AG04450 (cell line): ENCODE results near the gene POU4F1. TPM values are rescaled to one million over a fixed set of nuclear protein-coding genes. Genes with fewer than 3 reads are reported as not detected.

Experiments used
- CTCF ChIA-PET: fragments of 300-600, 350-600 bp; formaldehyde crosslinking; extraction: SDS; loops from one replicate; lab custom pipeline; 2022; ENCODE audit warnings: antibody characterized with exemption, inconsistent platforms; lab: Charles Lee
- POLR2A ChIA-PET: fragments of 350-600 bp; formaldehyde crosslinking; extraction: SDS; loops from one replicate; lab custom pipeline; 2021; ENCODE audit warnings: antibody characterized with exemption, inconsistent platforms; lab: Yijun Ruan, JAX
- DNase-seq: peaks from one replicate; pipeline ENCODE4 v3.0.0-alpha.2; 2011; ENCODE audit warnings: low read depth, low spot score
- H3K27ac ChIP-seq: one replicate; pipeline ENCODE4 v1.5.1; 2012; ENCODE audit warnings: low read depth, low read length, control low read depth
- H3K27me3 ChIP-seq: one replicate; pipeline ENCODE4 v1.6.0; 2012; ENCODE audit warnings: low read length; ENCODE audit not compliant: control insufficient read depth, insufficient read depth
- H3K4me3 ChIP-seq: 2 replicates; pipeline ENCODE4 v1.5.1; 2011; ENCODE audit warnings: mild to moderate bottlenecking, low read depth, low read length, control low read depth
- H3K9me3 ChIP-seq: 2 replicates; pipeline ENCODE4 v1.5.1; 2012; ENCODE audit warnings: low read length; ENCODE audit not compliant: control insufficient read depth, insufficient read depth
- CTCF ChIP-seq: IDR thresholded peaks from 2 replicates; pipeline ENCODE4 v1.5.1; 2011; ENCODE audit warnings: low read depth, low read length, control low read depth, inconsistent platforms
- polyA plus RNA-seq: library from polyadenylated mRNA; depleted of rRNA; stranded (reverse); fragments of >200 nt; gene quantifications from 2 replicates; pipeline ENCODE4 v1.2.3, GENCODE V29; 2011

POU4F1 gene
- polyA plus RNA-seq, 1 experiment, result not detected

- no peak for DNase-seq
- Histone ChIP-seq H3K4me3 (no peak overlapping the region), H3K27me3 (peaks cover 62% of the 10 kb centered on the region), H3K9me3 (peaks cover 6% of the 10 kb centered on the region), H3K27ac (no peak overlapping the region)
- TF ChIP-seq CTCF, result no peak
- POLR2A ChIA-PET, result no interaction called here
- CTCF ChIA-PET, result no interaction called here
Observed at GRCh38 chr13:78593129-78593528, 10.2 kb downstream of the POU4F1 start.

GRCh38 chr13:78592584-78592983, 10.8 kb downstream of the POU4F1 start:
- Histone ChIP-seq H3K9me3 (peaks cover 6% of the 10 kb centered on the region), H3K27me3 (peaks cover 63% of the 10 kb centered on the region), H3K4me3 (no peak overlapping the region), H3K27ac (no peak overlapping the region)
- POLR2A ChIA-PET, result no interaction called here
- CTCF ChIA-PET, result no interaction called here
- DNase-seq, result no peak
- no peak for TF ChIP-seq CTCF

GRCh38 chr13:78589206-78589605, 14.1 kb downstream of the POU4F1 start:
- Histone ChIP-seq H3K27me3 (peaks cover 48% of the 10 kb centered on the region), H3K9me3 (no peaks in the 10 kb centered on the region), H3K27ac (no peak overlapping the region), H3K4me3 (no peak overlapping the region)
- DNase-seq, result no peak
- no peak for TF ChIP-seq CTCF
- ChIA-PET POLR2A (interaction anchor here (0.5 kb wide), 1 partner anchor 595 kb away, joined by 4 read pairs; no protein-coding TSS in a partner anchor), CTCF (no interaction called here)

- H3K27me3 ChIP-seq, result peaks cover 29% of the 10 kb centered on the region
- POLR2A ChIA-PET, result no interaction called here
- CTCF ChIA-PET, result no interaction called here
- TF ChIP-seq CTCF, result no peak
- H3K4me3 ChIP-seq, result no peak overlapping the region
- no peaks in the 10 kb centered on the region for H3K9me3 ChIP-seq
- H3K27ac ChIP-seq, result no peak overlapping the region
- DNase-seq, result no peak
Observed at GRCh38 chr13:78587395-78587794, 16.0 kb downstream of the POU4F1 start.

GRCh38 chr13:78586706-78587105, 16.6 kb downstream of the POU4F1 start:
- peak; percentile 23; the same call in 1 of the 2 replicates for TF ChIP-seq CTCF
- no peak for DNase-seq
- CTCF ChIA-PET, result no interaction called here
- H3K9me3 ChIP-seq, result no peaks in the 10 kb centered on the region
- H3K27ac ChIP-seq, result no peak overlapping the region
- H3K27me3 ChIP-seq, result peaks cover 27% of the 10 kb centered on the region
- no peak overlapping the region for H3K4me3 ChIP-seq
- POLR2A ChIA-PET, result no interaction called here
